Muscle layer of duodenum (tissue), 2 donors: ENCODE results near the gene PSMG4.
"Not testable (repeated sequence)": the region's sequence is repeated elsewhere in the genome, so short reads cannot be mapped to it uniquely, and the experiment has no call there.

Source experiments
- H3K27ac ChIP-seq: one replicate; pipeline ENCODE4 v1.7.0; 2013; ENCODE audit warnings: mild to moderate bottlenecking, low read length
- H3K27me3 ChIP-seq: one replicate; pipeline ENCODE4 v1.7.0; 2013; ENCODE audit warnings: low read depth, mild to moderate bottlenecking, control low read depth, low read length
- H3K36me3 ChIP-seq, 2 donors: one replicate each; pipeline ENCODE4 v1.7.0; 2013; ENCODE audit warnings: low read length in 2 of 2, control low read depth in 1 of 2, mild to moderate bottlenecking in 1 of 2; ENCODE audit not compliant: insufficient read depth in 2 of 2, control insufficient read depth in 1 of 2
- H3K4me1 ChIP-seq, 2 donors: one replicate each; pipeline ENCODE4 v1.7.0; 2013; ENCODE audit warnings: low read length in 2 of 2, mild to moderate bottlenecking in 2 of 2, control low read depth in 1 of 2, moderate library complexity in 1 of 2; ENCODE audit not compliant: insufficient read depth in 2 of 2, control insufficient read depth in 1 of 2
- H3K4me3 ChIP-seq, 2 donors: one replicate each; pipeline ENCODE4 v1.7.0; 2013; ENCODE audit warnings: low read length in 2 of 2, low read depth in 1 of 2, mild to moderate bottlenecking in 1 of 2
- H3K9me3 ChIP-seq, 2 donors: one replicate each; pipeline ENCODE4 v1.7.0; 2013; ENCODE audit warnings: low read length in 2 of 2, control low read depth in 1 of 2, mild to moderate bottlenecking in 1 of 2; ENCODE audit not compliant: control insufficient read depth in 1 of 2
- donor health status: healthy.

PSMG4 gene

DNA sequence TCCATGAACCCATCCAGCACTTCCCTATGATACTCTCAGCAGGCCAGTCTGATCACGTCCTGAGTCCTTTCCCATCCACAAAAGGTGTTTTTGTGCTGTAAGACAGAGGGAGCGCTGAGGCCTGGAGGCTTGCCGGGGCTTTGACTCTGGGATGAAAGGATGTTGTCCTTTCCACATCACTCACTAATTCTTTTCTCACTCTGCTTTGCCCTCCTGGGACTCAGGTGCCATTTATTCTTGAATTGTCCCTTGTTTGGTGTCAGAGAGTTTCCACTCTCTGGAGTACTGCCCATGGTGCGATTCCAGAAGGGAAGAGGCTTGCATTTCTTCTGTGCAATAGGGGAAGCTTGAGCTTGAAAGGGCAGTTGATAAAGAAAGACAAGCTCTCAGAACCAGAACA is 16.0 kb upstream of the PSMG4 start:
- H3K36me3 ChIP-seq: no peaks in the 10 kb centered on the region
- H3K4me3 ChIP-seq: no peak overlapping the region
- H3K4me1 ChIP-seq: no peaks in the 10 kb centered on the region
- H3K27ac ChIP-seq: no peak overlapping the region
- no peaks in the 10 kb centered on the region for H3K27me3 ChIP-seq
- H3K9me3 ChIP-seq: no peaks in the 10 kb centered on the region

DNA sequence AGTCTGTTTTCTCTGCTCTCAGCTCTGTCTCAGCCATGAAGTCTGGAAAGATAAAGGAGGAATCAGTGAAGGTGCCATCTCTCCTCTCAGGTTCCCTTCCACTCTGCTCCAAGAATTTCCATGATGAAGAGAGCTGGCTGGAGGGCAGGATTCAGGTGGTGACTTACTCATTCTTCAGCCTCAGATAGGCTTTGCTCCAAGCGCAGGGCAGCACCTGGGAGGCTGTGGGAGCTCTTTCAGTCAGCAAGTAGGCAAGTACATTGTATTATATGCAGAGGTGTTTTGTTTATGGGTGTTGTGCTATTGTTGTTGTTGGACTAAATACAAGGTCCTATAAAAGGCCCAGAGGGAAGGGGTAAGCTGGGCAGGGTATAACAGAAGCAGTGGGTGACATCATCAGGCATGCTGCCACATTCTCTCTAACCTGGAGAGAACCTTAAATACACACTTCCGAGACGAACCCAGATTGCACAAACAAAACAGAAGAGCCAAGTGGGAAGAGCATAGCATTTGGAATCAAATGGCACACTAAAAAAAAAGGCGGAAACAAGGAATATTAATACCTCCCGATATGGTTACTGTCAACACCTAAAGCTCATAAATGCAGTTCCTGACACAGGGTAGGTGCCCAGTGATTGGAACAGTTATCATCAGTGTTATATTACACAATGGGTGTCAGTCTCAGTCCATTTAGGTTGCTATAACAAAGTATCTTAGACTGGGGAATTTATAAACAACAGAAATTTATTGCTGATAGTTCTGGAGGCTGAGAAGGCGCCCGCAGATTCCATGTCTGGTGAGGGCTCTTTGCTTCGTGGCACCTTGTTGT is 14.5 kb upstream of the PSMG4 start:
- H3K4me3 ChIP-seq: no peak overlapping the region
- no peak overlapping the region for H3K27ac ChIP-seq
- no peaks in the 10 kb centered on the region for H3K36me3 ChIP-seq
- peaks cover 0 to 7% of the 10 kb centered on the region in 2 donors for H3K4me1 ChIP-seq
- no peaks in the 10 kb centered on the region for H3K9me3 ChIP-seq
- H3K27me3 ChIP-seq: no peaks in the 10 kb centered on the region

DNA sequence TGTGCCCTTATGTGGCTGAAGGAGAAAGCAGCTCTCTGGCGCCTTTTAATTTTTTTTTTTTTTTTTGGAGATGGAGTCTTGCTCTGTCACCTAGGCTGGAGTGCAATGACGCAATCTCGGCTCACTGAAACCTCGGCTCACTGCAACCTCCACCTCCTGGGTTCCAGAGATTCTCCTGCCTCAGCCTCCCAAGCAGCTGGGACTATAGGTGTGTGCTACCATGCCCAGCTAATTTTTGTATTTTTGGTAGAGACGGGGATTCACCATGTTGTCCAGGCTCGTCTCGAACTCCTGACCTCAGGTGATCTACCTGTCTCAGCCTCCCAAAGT is 13.9 kb upstream of the PSMG4 start:
- not testable (repeated sequence) for H3K27ac ChIP-seq, H3K4me1 ChIP-seq, H3K9me3 ChIP-seq, H3K4me3 ChIP-seq, H3K36me3 ChIP-seq, H3K27me3 ChIP-seq

GRCh38 chr6:3245216-3245615 is 13.5 kb upstream of the PSMG4 start:
- Histone ChIP-seq H3K27me3 (no peaks in the 10 kb centered on the region), H3K9me3 (no peaks in the 10 kb centered on the region), H3K27ac (no peak overlapping the region), H3K4me3 (no peak overlapping the region), H3K36me3 (no peaks in the 10 kb centered on the region), H3K4me1 (peaks cover 0 to 7% of the 10 kb centered on the region in 2 donors)

DNA sequence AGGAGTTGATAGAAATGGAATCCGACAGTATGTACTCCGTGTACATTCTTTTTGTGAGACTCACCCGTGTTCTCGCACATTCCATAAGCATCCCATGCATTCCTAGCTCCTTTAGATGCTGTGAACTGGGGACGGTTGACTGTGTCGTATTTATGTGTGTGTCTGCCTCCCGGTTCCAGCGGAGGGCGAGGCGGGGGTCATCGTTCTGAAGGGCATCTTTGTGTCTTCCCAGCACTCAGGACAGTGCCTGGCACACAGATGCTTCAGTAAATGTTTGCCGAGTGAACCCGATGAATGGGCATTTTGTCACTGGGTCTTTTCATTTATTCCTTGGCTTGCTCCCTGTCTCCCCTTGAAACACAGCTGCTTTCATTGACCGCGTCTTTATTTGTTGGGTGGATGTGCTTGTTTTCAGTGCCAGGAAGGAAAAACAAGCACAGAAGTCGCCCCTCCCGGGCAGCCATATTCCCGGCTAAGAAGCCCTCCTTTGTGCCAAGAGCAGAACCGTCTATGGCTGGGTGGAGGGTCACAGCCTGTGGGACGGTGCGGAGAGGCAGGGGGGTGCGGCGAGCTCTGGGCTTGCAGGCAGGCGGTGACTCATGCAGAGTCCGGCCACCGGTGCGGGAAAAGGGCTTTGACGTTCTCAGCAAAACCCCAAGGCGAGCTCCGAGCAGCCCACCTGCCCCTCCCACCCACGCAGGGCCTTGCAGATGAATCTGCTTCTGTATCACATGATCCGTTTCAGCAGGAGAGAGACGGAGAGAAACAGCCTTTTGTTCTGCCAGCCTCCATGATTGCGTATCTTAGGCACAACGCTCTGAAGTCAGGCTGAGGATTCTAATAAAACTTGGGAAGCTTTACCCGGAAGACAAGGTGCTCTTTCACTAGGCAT is 11.2 kb upstream of the PSMG4 start:
- H3K4me3 ChIP-seq: peak overlapping the region; percentile 43 to 47
- no peaks in the 10 kb centered on the region for H3K36me3 ChIP-seq
- peaks cover 0 to 15% of the 10 kb centered on the region in 2 donors for H3K4me1 ChIP-seq
- H3K9me3 ChIP-seq: no peaks in the 10 kb centered on the region
- H3K27ac ChIP-seq: no peak overlapping the region
- H3K27me3 ChIP-seq: no peaks in the 10 kb centered on the region

- no peak overlapping the region for H3K4me3 ChIP-seq
Measured at GRCh38 chr6:3249821-3250220, 8.9 kb upstream of the PSMG4 start.

DNA sequence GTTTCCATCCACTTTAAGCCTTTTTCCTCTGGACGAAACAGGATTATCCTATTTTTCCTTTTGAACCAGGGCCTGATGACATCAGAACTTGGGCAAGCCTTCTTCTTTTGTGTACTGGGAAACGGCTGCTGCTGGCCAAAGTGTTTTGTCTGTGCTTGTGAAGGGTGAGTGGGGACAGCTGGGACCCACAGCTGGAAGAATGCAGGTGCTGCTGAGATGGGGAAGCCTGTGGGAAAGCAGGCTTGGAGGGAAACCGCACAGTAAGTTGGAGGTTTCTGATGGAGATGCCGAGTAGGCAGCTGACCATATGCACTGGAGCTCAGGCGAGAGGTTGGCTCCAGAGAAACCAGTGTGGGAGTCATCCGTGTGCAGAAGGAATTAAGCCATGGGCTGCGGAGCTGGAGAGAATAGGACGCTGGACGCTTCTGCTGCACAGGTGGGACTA is 8.5 kb upstream of the PSMG4 start:
- Histone ChIP-seq H3K4me1 (peaks cover 0 to 15% of the 10 kb centered on the region in 2 donors), H3K27ac (no peak overlapping the region), H3K9me3 (no peaks in the 10 kb centered on the region), H3K4me3 (no peak overlapping the region), H3K27me3 (no peaks in the 10 kb centered on the region), H3K36me3 (no peaks in the 10 kb centered on the region)

More at GRCh38 chr6:3249821-3250220, 8.9 kb upstream of the PSMG4 start:
- H3K27ac ChIP-seq: no peak overlapping the region
- peaks cover 0 to 15% of the 10 kb centered on the region in 2 donors for H3K4me1 ChIP-seq
- no peaks in the 10 kb centered on the region for H3K36me3 ChIP-seq
- no peaks in the 10 kb centered on the region for H3K9me3 ChIP-seq
- no peaks in the 10 kb centered on the region for H3K27me3 ChIP-seq

- no peak overlapping the region for H3K27ac ChIP-seq
- H3K27me3 ChIP-seq: no peaks in the 10 kb centered on the region
- no peaks in the 10 kb centered on the region for H3K36me3 ChIP-seq
- H3K4me3 ChIP-seq: no peak overlapping the region
- no peaks in the 10 kb centered on the region for H3K9me3 ChIP-seq
- H3K4me1 ChIP-seq: peaks cover 0 to 15% of the 10 kb centered on the region in 2 donors
Measured at GRCh38 chr6:3251462-3252314, 7.1 kb upstream of the PSMG4 start.

DNA sequence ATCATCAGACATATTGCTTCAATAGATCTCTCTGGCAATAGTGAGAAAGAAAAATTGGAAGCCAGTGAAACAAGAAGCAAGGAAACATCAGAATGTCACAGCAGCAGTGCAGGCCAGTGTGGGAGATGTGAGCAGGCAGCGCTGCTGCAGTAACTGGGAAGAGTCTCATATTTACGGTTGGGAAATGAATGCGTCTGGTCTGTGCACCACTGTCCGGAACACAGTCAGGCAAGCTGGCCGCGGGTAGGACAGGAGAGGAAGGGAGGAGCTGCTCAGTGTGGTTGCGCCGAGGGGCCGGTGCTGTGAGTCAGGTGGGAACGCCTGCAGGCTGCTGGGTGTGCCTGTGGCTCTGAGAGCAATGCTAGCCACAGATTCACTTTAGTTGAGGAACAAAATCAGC is 6.4 kb upstream of the PSMG4 start:
- Histone ChIP-seq H3K27ac (no peak overlapping the region), H3K27me3 (no peaks in the 10 kb centered on the region), H3K36me3 (no peaks in the 10 kb centered on the region), H3K4me1 (peaks cover 0 to 15% of the 10 kb centered on the region in 2 donors), H3K4me3 (no peak overlapping the region), H3K9me3 (no peaks in the 10 kb centered on the region)

DNA sequence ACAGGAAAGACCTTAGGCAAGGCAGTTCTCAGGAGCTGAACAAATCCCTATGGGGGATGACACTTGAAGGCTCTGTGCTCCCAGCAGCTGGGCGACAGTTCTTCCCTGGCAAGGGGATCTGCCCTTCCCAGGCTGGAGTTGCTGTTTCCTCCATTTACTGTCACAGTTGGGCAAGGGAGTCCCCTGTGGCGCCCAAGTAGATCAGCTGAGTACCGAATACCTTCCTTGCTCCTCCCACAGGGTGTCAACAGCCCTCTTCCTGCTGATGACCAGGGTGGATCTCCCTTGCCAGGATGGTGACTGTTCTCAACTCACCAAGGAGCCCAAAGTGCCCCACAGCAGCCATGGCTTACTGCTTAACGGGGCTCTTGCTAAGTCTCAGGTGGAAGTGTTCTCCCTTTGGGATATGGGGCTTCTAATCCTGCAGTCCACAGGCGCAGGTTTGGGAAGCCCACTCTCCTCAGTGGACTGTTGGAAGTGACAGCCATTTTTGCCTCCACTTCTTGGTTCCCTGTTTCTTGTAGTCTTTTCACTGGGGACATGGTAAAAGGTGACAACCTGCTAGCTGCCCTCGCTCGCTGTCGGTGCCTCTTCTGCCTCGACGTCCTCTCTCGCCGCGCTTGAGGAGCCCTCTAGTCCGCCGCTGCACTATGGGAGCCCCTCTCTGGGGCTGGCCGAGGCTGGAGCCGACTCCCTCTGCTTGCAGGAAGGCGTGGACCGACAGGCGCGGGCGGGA is 5.7 kb upstream of the PSMG4 start:
- no peaks in the 10 kb centered on the region for H3K36me3 ChIP-seq
- no peak overlapping the region for H3K4me3 ChIP-seq
- H3K4me1 ChIP-seq: peaks cover 0 to 14% of the 10 kb centered on the region in 2 donors
- no peaks in the 10 kb centered on the region for H3K9me3 ChIP-seq
- H3K27me3 ChIP-seq: no peaks in the 10 kb centered on the region
- no peak overlapping the region for H3K27ac ChIP-seq
